Endodermal cell (in vitro differentiated cells): Measurements from ENCODE around the gene MTOR. TPM values are rescaled to one million over a fixed set of nuclear protein-coding genes. Genes with fewer than 3 reads are reported as not detected.

Experiments used
- DNase-seq: peaks from one replicate; pipeline ENCODE4 v3.0.0-alpha.2; 2017
- H3K27ac ChIP-seq: 2 replicates; pipeline ENCODE4 v1.5.1; 2013; ENCODE audit warnings: mild to moderate bottlenecking, low read depth, low read length, moderate library complexity
- H3K27me3 ChIP-seq: 2 replicates; pipeline ENCODE4 v1.6.1; 2013; ENCODE audit warnings: mild to moderate bottlenecking, low read length, moderate library complexity; ENCODE audit not compliant: insufficient read depth, control insufficient read depth, poor library complexity, severe bottlenecking
- H3K36me3 ChIP-seq: 2 replicates; pipeline ENCODE4 v1.7.0; 2013; ENCODE audit warnings: mild to moderate bottlenecking, low read length, moderate library complexity; ENCODE audit not compliant: control insufficient read depth, insufficient read depth
- H3K4me1 ChIP-seq: one replicate; pipeline ENCODE4 v1.7.0; 2013; ENCODE audit warnings: low read length; ENCODE audit not compliant: control insufficient read depth, insufficient read depth
- H3K4me3 ChIP-seq: 2 replicates; pipeline ENCODE4 v1.5.1; 2013; ENCODE audit warnings: mild to moderate bottlenecking, low read length, moderate library complexity
- H3K9ac ChIP-seq: 2 replicates; pipeline ENCODE4 v1.6.1; 2013; ENCODE audit warnings: mild to moderate bottlenecking, low read length, moderate library complexity; ENCODE audit not compliant: poor library complexity, severe bottlenecking; ENCODE audit errors: extremely low read depth
- H3K9me3 ChIP-seq: 2 replicates; pipeline ENCODE4 v1.6.1; 2013; ENCODE audit warnings: mild to moderate bottlenecking, low read length, moderate library complexity; ENCODE audit not compliant: control insufficient read depth
- H3K27ac Mint-ChIP-seq: 2 replicates; pipeline ENCODE4 v1.8.0; 2020; ENCODE audit warnings: mixed read lengths
- H3K27me3 Mint-ChIP-seq: 2 replicates; pipeline ENCODE4 v1.8.0; 2021; ENCODE audit warnings: mild to moderate bottlenecking, mixed read lengths; ENCODE audit not compliant: insufficient read depth
- H3K36me3 Mint-ChIP-seq: 2 replicates; pipeline ENCODE4 v1.8.0; 2020; ENCODE audit warnings: low read depth, mixed read lengths
- H3K4me1 Mint-ChIP-seq: 2 replicates; pipeline ENCODE4 v1.8.0; 2020; ENCODE audit warnings: mixed read lengths
- H3K4me3 Mint-ChIP-seq: 2 replicates; pipeline ENCODE4 v1.8.0; 2020; ENCODE audit warnings: mild to moderate bottlenecking, moderate library complexity, mixed read lengths
- H3K9me3 Mint-ChIP-seq: 2 replicates; pipeline ENCODE4 v1.8.0; 2020; ENCODE audit warnings: mild to moderate bottlenecking, mixed read lengths
- WGBS, 2 experiments: methylation state at CpG; one replicate each; pipeline versions ENCODE4 v1.1.5 to v1.1.7; 2013; ENCODE audit warnings: missing lambda C conversion rate in 2 of 2, mixed read lengths in 1 of 2; ENCODE audit not compliant: insufficient coverage in 1 of 2, insufficient read length in 1 of 2; 5-methylcytosine and 5-hydroxymethylcytosine counted together
- total RNA-seq, 2 donors: library from RNA; stranded (reverse); fragmentation: NEBNext Ultra II Directional in 1 of 2; extraction: Animal tissue kit (Norgen Biotek cat#: 25700) in 1 of 2; gene quantifications; 2 replicates in 1 of 2; 3 replicates in 1 of 2; pipeline ENCODE4 v1.2.1, GENCODE V29; 2021
- TF ChIP-seq, protein P1 (sequence below): fragments of 200-600 bp; sonication (generic); conservative IDR thresholded peaks from 2 replicates; pipeline ENCODE4 v1.5.0; 2021; ENCODE audit warnings: antibody characterized with exemption, mild to moderate bottlenecking

Gene MTOR
- total RNA-seq, 2 donors from 2014 or later = 69.0 to 78.3 TPM

GRCh38 chr1:11152755-11153154 lies 109.6 kb downstream of the MTOR start:
- 93 to 94% methylated on average over 8 to 9 of the region's 9 CpGs for WGBS, 2 experiments
- Histone ChIP-seq H3K4me3 (no peak overlapping the region), H3K4me1 (no peaks in the 10 kb centered on the region), H3K36me3 (peaks cover 70% of the 10 kb centered on the region), H3K27ac (no peak overlapping the region), H3K27me3 (no peaks in the 10 kb centered on the region), H3K9ac (no peak overlapping the region), H3K9me3 (no peaks in the 10 kb centered on the region)
- Mint-ChIP-seq H3K9me3 (no peaks in the 10 kb centered on the region), H3K36me3 (peaks cover 67% of the 10 kb centered on the region), H3K27me3 (no peaks in the 10 kb centered on the region), H3K27ac (no peak overlapping the region), H3K4me1 (no peaks in the 10 kb centered on the region), H3K4me3 (no peak overlapping the region)
- no peak for DNase-seq
- TF ChIP-seq, protein P1, sequence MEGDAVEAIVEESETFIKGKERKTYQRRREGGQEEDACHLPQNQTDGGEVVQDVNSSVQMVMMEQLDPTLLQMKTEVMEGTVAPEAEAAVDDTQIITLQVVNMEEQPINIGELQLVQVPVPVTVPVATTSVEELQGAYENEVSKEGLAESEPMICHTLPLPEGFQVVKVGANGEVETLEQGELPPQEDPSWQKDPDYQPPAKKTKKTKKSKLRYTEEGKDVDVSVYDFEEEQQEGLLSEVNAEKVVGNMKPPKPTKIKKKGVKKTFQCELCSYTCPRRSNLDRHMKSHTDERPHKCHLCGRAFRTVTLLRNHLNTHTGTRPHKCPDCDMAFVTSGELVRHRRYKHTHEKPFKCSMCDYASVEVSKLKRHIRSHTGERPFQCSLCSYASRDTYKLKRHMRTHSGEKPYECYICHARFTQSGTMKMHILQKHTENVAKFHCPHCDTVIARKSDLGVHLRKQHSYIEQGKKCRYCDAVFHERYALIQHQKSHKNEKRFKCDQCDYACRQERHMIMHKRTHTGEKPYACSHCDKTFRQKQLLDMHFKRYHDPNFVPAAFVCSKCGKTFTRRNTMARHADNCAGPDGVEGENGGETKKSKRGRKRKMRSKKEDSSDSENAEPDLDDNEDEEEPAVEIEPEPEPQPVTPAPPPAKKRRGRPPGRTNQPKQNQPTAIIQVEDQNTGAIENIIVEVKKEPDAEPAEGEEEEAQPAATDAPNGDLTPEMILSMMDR = no peak

- no peak overlapping the region for H3K4me3 Mint-ChIP-seq
Measured at GRCh38 chr1:11151826-11152612, 110.3 kb downstream of the MTOR start.

GRCh38 chr1:11151114-11151513 lies 111.2 kb downstream of the MTOR start:
- Histone ChIP-seq H3K9me3 (no peaks in the 10 kb centered on the region), H3K27me3 (no peaks in the 10 kb centered on the region), H3K4me1 (no peaks in the 10 kb centered on the region), H3K36me3 (peaks cover 74% of the 10 kb centered on the region), H3K4me3 (no peak overlapping the region), H3K9ac (no peak overlapping the region), H3K27ac (no peak overlapping the region)
- no peak overlapping the region for H3K4me3 Mint-ChIP-seq
- H3K36me3 Mint-ChIP-seq = peaks cover 72% of the 10 kb centered on the region
- WGBS, 2 experiments = 94 to 100% methylated on average over 5 of the region's 5 CpGs
- H3K9me3 Mint-ChIP-seq = no peaks in the 10 kb centered on the region
- TF ChIP-seq, protein P1 = no peak
- no peaks in the 10 kb centered on the region for H3K27me3 Mint-ChIP-seq
- no peak for DNase-seq
- no peaks in the 10 kb centered on the region for H3K4me1 Mint-ChIP-seq
- H3K27ac Mint-ChIP-seq = no peak overlapping the region

More at GRCh38 chr1:11151826-11152612, 110.3 kb downstream of the MTOR start:
- peaks cover 71% of the 10 kb centered on the region for H3K36me3 Mint-ChIP-seq
- H3K9me3 ChIP-seq = no peaks in the 10 kb centered on the region
- TF ChIP-seq, protein P1 = no peak
- no peaks in the 10 kb centered on the region for H3K4me1 ChIP-seq
- 96 to 100% methylated on average over 5 to 9 of the region's 9 CpGs for WGBS, 2 experiments
- DNase-seq = peak; percentile 46
- no peaks in the 10 kb centered on the region for H3K27me3 Mint-ChIP-seq
- no peaks in the 10 kb centered on the region for H3K4me1 Mint-ChIP-seq
- H3K27ac ChIP-seq = no peak overlapping the region
- peaks cover 75% of the 10 kb centered on the region for H3K36me3 ChIP-seq
- H3K27me3 ChIP-seq = no peaks in the 10 kb centered on the region
- H3K9ac ChIP-seq = no peak overlapping the region
- H3K9me3 Mint-ChIP-seq = no peaks in the 10 kb centered on the region
- no peak overlapping the region for H3K4me3 ChIP-seq
- H3K27ac Mint-ChIP-seq = peak overlapping the region; percentile 66
